Heart left ventricle (tissue), 16 donors: Measurements from ENCODE around the gene C1orf167. TPM values are rescaled to one million over a fixed set of nuclear protein-coding genes. Genes with fewer than 3 reads are reported as not detected.

Experiments used
- ATAC-seq, 4 donors: fragments of 200-7000 bp; cut with Tn5 transposase; one replicate each; pipeline ENCODE4 v1.9.1; 2020 to 2022; ENCODE audit warnings: moderate library complexity in 4 of 4, mild to moderate bottlenecking in 3 of 4, moderate number of reproducible peaks in 1 of 4
- DNase-seq, 5 donors: peaks; one replicate each; pipeline ENCODE4 v3.0.0-alpha.2; 2020
- H3K27ac ChIP-seq, 12 donors: fragments of 200-600 bp; sonication (generic) in 4 of 12; one replicate each; pipeline versions ENCODE4 v1.5.0 to v1.8.0; 2016 to 2022; ENCODE audit warnings: mild to moderate bottlenecking in 2 of 12
- H3K27me3 ChIP-seq, 9 donors: fragments of 200-600 bp; sonication (generic) in 2 of 9; one replicate each; pipeline versions ENCODE4 v1.5.1 to v1.8.0; 2016 to 2022; ENCODE audit warnings: mild to moderate bottlenecking in 3 of 9
- H3K36me3 ChIP-seq, 9 donors: fragments of 200-600 bp; sonication (generic) in 2 of 9; one replicate each; pipeline versions ENCODE4 v1.5.0 to v1.8.0; 2018 to 2022; ENCODE audit warnings: mild to moderate bottlenecking in 2 of 9
- H3K4me1 ChIP-seq, 12 donors: fragments of 200-600 bp; sonication (generic) in 4 of 12; one replicate each; pipeline versions ENCODE4 v1.5.0 to v1.8.0; 2016 to 2022; ENCODE audit warnings: mild to moderate bottlenecking in 3 of 12
- H3K4me3 ChIP-seq, 12 donors: fragments of 200-600 bp; sonication (generic) in 4 of 12; one replicate each; pipeline versions ENCODE4 v1.5.0 to v1.8.0; 2017 to 2022; ENCODE audit warnings: mild to moderate bottlenecking in 9 of 12, moderate library complexity in 4 of 12
- H3K9me3 ChIP-seq, 12 donors: fragments of 200-600 bp; sonication (generic) in 4 of 12; one replicate each; pipeline versions ENCODE4 v1.5.0 to v1.8.0; 2016 to 2022; ENCODE audit warnings: mild to moderate bottlenecking in 1 of 12
- POLR2A ChIP-seq, 2 donors: fragments of 450-650 bp; IDR thresholded peaks; one replicate each; pipeline ENCODE4 v1.6.1; 2017; ENCODE audit warnings: antibody characterized with exemption in 2 of 2, mild to moderate bottlenecking in 2 of 2, moderate library complexity in 2 of 2
- WGBS, 4 donors: extraction: QIAGEN DNeasy Blood & Tissue Kit in 2 of 4; methylation state at CpG; one replicate each; pipeline versions ENCODE4 v1.1.5 to v1.1.7; 2013 to 2018; 5-methylcytosine and 5-hydroxymethylcytosine counted together
- intact Hi-C, 10 donors: fragments of 100-400 bp; cut with DNase I; formaldehyde crosslinking; loops; one replicate each; pipeline versions ENCODE4 v1.11.1 to v1.14.2; 2022
- polyA plus RNA-seq, 2 donors: library from polyadenylated mRNA; stranded (reverse); fragments of 200-250 nt; gene quantifications; one replicate each; pipeline ENCODE4 v1.2.3, GENCODE V29; 2013
- total RNA-seq, 9 donors: library from RNA; depleted of rRNA in 2 of 9; stranded (reverse); fragments of >200 nt in 2 of 9; fragmentation: NEBNext Ultra II Directional in 3 of 9; extraction: Animal tissue kit (Norgen Biotek cat#: 25700) in 3 of 9; gene quantifications; one replicate each; pipeline versions ENCODE4 v1.1.0 to v1.2.4, GENCODE V29; 2016 to 2023
- TF ChIP-seq, protein P1 (sequence below), 12 donors: fragments of 200-600 bp; sonication (generic) in 4 of 12; IDR thresholded peaks; one replicate each; pipeline versions ENCODE4 v1.5.0 to v1.8.0; 2018 to 2022; ENCODE audit warnings: antibody characterized with exemption in 12 of 12, mild to moderate bottlenecking in 5 of 12
- donor health status: ischemic (EF 13 %, LVEDD 7.1; RV severe dilation, severe dysfunction).
- donor health status: healthy with polysubstance abuse.
- donor health status: DM: no; HTN: yes; CAD: no.
- donor health status: DM: no; HTN: no; CAD: no.
- donor health status: ischemic (EF 25% LVEDD 6.9; RV normal size, moderate dysfunction).
- donor health status: ischemic (EF 25% LVEDD 5.7; RV mildly dilated, moderate dysfunction).
- donor health status: healthy.
- donor health status: DM: yes; HTN: yes; CAD: no.
- donor health status: ischemic (EF 35%, LVEDD 5.7; RV mildly dilated, moderate dysfunction).
- donor health status: nonischemic (EF 11% LVEDD 7.7; RV severe dilation, severe dysfunction).
- donor health status: DM: yes; HTN: yes; CAD: no.
- donor health status: PGD.
- donor health status: ischemic (EF 29% LVEDD 5.4; RV normal size, mild dysfunction).
- donor health status: nonischemic (EF 23%, LVEDD 6.1; RV moderate dilation, normal function).

The C1orf167 gene
- total and polyA plus RNA-seq, 11 donors = 1.5 to 7.6 (median 3.8) TPM

DNA sequence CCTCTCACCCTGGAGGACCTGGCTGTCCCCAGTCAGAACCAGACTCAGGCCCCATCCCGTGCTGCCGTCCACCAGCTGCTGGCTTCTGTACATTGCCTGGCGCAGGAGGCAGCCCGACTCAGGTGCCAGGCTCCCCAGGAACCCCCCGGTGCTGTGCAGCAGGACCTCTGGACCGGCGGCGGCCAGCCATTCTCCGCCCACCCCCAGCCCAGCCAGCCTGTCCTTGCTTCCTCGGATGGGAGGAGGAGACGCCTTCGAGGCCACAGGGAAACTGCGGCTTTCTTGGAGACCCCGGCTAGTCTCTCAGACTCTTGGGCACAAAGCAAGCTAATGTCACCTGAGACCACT, 4.4 kb downstream of the C1orf167 start:
- 88 to 92% (median 89%) methylated on average over 6 to 14 of the region's 14 CpGs for WGBS, 4 donors
- intact Hi-C loops = no loop called here
- ATAC-seq (no peak), DNase-seq (no peak)
- Histone ChIP-seq H3K36me3 (no peaks in the 10 kb centered on the region), H3K9me3 (no peaks in the 10 kb centered on the region), H3K27ac (no peak overlapping the region), H3K27me3 (peaks cover 1 to 15% (median 11%) of the 10 kb centered on the region in 9 donors), H3K4me1 (peaks cover 0 to 15% (median 6%) of the 10 kb centered on the region in 12 donors), H3K4me3 (no peak overlapping the region)
- TF ChIP-seq POLR2A (IDR thresholded peaks at IDR 0.05) = no peak
- TF ChIP-seq, protein P1, sequence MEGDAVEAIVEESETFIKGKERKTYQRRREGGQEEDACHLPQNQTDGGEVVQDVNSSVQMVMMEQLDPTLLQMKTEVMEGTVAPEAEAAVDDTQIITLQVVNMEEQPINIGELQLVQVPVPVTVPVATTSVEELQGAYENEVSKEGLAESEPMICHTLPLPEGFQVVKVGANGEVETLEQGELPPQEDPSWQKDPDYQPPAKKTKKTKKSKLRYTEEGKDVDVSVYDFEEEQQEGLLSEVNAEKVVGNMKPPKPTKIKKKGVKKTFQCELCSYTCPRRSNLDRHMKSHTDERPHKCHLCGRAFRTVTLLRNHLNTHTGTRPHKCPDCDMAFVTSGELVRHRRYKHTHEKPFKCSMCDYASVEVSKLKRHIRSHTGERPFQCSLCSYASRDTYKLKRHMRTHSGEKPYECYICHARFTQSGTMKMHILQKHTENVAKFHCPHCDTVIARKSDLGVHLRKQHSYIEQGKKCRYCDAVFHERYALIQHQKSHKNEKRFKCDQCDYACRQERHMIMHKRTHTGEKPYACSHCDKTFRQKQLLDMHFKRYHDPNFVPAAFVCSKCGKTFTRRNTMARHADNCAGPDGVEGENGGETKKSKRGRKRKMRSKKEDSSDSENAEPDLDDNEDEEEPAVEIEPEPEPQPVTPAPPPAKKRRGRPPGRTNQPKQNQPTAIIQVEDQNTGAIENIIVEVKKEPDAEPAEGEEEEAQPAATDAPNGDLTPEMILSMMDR (IDR thresholded peaks at IDR 0.05) = no peak

DNA sequence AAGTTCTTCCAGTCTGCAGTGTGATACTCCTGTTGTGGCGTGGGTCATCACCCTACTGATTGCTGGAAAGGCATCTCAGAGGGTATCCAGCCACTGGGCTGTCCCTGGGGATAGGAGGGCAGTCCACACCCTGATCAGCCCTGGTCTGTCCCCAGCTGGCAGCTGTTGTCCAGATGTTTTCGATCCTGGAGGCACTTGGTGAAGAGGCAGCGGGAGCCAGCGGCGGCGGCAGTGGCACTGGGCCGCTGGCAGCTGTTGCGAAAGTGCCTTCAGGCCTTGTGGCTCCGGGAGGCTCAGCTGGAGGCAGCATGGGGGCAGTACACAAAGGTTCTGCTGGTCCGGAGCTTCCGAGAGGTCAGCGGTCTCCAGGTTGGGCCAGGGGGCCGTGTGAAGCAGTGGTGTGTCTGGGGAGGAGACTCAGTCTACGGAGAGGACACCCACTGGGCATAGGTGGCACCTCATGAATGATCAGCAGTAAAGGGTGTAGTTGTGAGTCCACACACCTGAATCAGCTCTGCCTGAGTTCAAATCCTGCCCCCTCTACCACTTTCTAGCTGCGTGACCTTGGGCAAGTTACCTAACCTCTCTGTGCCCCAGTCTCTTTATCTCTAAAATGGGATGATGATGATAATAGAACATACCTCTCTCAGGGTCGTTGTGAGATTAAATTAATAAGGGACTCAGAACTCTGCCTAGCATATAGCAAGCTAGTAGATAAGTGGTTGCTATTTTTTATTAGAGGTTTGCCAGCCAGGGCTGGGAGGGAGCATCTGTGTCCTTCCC, 6.1 kb downstream of the C1orf167 start:
- TF ChIP-seq, protein P1 (IDR thresholded peaks at IDR 0.05) = no peak
- no peak for TF ChIP-seq POLR2A (IDR thresholded peaks at IDR 0.05)
- ATAC-seq (no peak), DNase-seq (no peak)
- Histone ChIP-seq H3K4me1 (peaks cover 0 to 12% (median 3%) of the 10 kb centered on the region in 12 donors), H3K9me3 (no peaks in the 10 kb centered on the region), H3K4me3 (no peak overlapping the region), H3K27me3 (no peaks in the 10 kb centered on the region), H3K27ac (no peak overlapping the region), H3K36me3 (no peaks in the 10 kb centered on the region)
- intact Hi-C loops = no loop called here
- WGBS, 4 donors = 80 to 84% (median 83%) methylated on average over 12 to 16 of the region's 16 CpGs

DNA sequence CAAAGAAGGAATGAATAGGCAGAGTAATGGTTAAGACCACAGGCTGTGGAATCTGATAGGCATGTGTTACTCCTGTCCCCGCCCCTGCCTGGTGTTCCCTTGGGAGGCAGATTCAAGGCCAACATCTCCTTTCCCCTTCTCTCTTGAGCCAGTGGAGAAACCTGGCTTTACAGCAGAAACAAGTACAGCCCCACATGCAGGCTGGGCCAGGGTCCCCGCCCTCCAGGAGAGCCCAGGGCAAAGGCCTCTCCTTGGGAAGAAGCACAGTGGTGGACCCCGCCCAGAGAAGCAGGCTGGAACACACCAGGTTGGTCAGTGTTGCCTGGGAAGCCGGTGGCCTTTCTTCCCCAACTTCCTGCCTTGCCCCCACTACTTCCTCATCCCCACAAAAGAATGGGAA, 6.8 kb downstream of the C1orf167 start:
- no peak for TF ChIP-seq POLR2A (IDR thresholded peaks at IDR 0.05)
- TF ChIP-seq, protein P1 (IDR thresholded peaks at IDR 0.05) = no peak
- peak in 2 of 4 donors; percentile 22 to 64 for ATAC-seq

GRCh38 chr1:11769274-11769673, 7.3 kb downstream of the C1orf167 start:
- WGBS, 4 donors = 75 to 84% (median 81%) methylated on average over 3 to 4 of the region's 4 CpGs
- H3K27ac ChIP-seq = no peak overlapping the region
- no peak for ATAC-seq

More for the DNA sequence above, 6.8 kb downstream of the C1orf167 start:
- peak overlapping the region in 1 of 12 donors; percentile 19 for H3K27ac ChIP-seq
- no peaks in the 10 kb centered on the region for H3K27me3 ChIP-seq
- H3K4me1 ChIP-seq = peaks cover 0 to 12% (median 3%) of the 10 kb centered on the region in 12 donors
- intact Hi-C loops = no loop called here
- DNase-seq = no peak
- WGBS, 4 donors = 52 to 73% (median 55%) methylated on average over 4 of the region's 4 CpGs
- no peaks in the 10 kb centered on the region for H3K36me3 ChIP-seq
- no peaks in the 10 kb centered on the region for H3K9me3 ChIP-seq
- H3K4me3 ChIP-seq = no peak overlapping the region

More at GRCh38 chr1:11769274-11769673, 7.3 kb downstream of the C1orf167 start:
- Histone ChIP-seq H3K4me1 (peaks cover 0 to 12% (median 3%) of the 10 kb centered on the region in 12 donors), H3K36me3 (no peaks in the 10 kb centered on the region), H3K27me3 (no peaks in the 10 kb centered on the region), H3K4me3 (no peak overlapping the region), H3K9me3 (no peaks in the 10 kb centered on the region)
- no peak for TF ChIP-seq POLR2A (IDR thresholded peaks at IDR 0.05)
- TF ChIP-seq, protein P1 (IDR thresholded peaks at IDR 0.05) = no peak
- no peak for DNase-seq
- intact Hi-C loops = no loop called here
